Loucy (cell line): ENCODE measurements around the gene HOXB3.

Experiments used
- EZH2phosphoT487 ChIP-seq: fragments of 200-600 bp; IDR thresholded peaks from 2 replicates; pipeline ENCODE4 v1.6.1; 2018; ENCODE audit warnings: antibody characterized with exemption, mild to moderate bottlenecking, moderate library complexity, borderline replicate concordance
- TF ChIP-seq, protein P1 (sequence below): fragments of 200-600 bp; sonication (generic); conservative IDR thresholded peaks from 2 replicates; pipeline ENCODE4 v1.5.1; 2014; ENCODE audit warnings: mild to moderate bottlenecking, antibody characterized with exemption, low read length

DNA sequence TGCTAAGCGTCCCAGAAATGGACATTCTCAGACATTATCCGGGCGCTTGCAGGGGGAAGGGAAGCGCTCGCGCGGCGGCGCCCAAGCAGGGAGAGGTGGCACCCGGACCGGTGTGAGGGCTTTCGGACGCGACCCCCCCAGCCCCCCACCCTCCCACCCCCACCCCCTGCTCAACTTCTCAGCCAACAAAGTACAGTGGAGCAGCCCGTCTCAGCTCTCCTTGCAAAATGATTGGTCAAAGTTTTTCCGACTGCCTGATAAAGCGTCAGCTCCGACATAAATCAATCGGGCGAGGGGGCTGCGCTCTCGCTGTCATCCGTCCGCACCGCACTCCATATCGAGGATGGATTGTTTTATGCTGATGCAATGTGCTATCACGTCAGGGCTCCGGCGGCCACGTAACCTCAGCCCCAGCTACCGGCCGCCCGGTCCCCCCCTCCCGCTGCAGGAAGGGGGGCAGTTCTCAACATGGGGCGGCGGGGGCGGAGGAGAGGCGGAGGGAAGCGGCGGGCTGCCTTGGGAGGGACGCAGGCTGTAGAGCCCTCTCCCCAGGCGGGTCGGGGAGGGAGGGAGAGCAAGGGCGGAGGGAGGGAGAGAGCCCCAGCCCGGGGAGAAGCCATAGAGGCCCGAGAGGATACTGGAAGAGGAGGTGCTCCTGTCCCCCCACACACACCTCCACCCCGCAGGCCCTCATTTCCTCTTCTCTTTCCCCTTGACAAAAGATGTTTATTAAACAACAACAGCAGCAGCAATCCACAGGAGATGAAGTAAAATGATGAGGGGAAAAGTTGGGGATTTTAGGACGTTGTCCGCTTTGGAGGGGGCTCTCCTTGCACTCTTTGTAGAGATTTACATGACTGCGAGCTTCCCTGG is 36.4 kb upstream of the HOXB3 start, which contains the start of gene HOXB9:
- TF ChIP-seq EZH2phosphoT487 = no peak
- TF ChIP-seq, protein P1, sequence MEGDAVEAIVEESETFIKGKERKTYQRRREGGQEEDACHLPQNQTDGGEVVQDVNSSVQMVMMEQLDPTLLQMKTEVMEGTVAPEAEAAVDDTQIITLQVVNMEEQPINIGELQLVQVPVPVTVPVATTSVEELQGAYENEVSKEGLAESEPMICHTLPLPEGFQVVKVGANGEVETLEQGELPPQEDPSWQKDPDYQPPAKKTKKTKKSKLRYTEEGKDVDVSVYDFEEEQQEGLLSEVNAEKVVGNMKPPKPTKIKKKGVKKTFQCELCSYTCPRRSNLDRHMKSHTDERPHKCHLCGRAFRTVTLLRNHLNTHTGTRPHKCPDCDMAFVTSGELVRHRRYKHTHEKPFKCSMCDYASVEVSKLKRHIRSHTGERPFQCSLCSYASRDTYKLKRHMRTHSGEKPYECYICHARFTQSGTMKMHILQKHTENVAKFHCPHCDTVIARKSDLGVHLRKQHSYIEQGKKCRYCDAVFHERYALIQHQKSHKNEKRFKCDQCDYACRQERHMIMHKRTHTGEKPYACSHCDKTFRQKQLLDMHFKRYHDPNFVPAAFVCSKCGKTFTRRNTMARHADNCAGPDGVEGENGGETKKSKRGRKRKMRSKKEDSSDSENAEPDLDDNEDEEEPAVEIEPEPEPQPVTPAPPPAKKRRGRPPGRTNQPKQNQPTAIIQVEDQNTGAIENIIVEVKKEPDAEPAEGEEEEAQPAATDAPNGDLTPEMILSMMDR = no peak
